GM23338 (cell line): ENCODE results near the gene VSIG10. TPM values are rescaled to one million over a fixed set of nuclear protein-coding genes. Genes with fewer than 3 reads are reported as not detected.

Experiments
- ATAC-seq: fragments of 200-7000 bp; cut with Tn5 transposase; 3 replicates; pipeline ENCODE4 v1.9.1; 2020
- DNase-seq: peaks from one replicate; pipeline ENCODE4 v3.0.0-alpha.2; 2015; ENCODE audit warnings: low spot score
- H2AFZ ChIP-seq: fragments of 200-600 bp; sonication (generic); 2 replicates; pipeline ENCODE4 v1.8.0; 2016; ENCODE audit warnings: antibody characterized with exemption, mild to moderate bottlenecking, moderate library complexity
- H3F3A ChIP-seq: fragments of 200-600 bp; sonication (generic); replicated peaks from 2 replicates; pipeline ENCODE4 v1.8.0; 2017; ENCODE audit warnings: antibody characterized with exemption, mixed run types, low read depth
- H3K27ac ChIP-seq: fragments of 200-600 bp; sonication (generic); 2 replicates; pipeline ENCODE4 v1.6.1; 2016; ENCODE audit warnings: low read depth
- H3K27me3 ChIP-seq: fragments of 200-600 bp; sonication (generic); 2 replicates; pipeline ENCODE4 v1.8.0; 2016; ENCODE audit warnings: mild to moderate bottlenecking, mixed run types, moderate library complexity; ENCODE audit not compliant: insufficient read depth
- H3K36me3 ChIP-seq: fragments of 200-600 bp; sonication (generic); 2 replicates; pipeline ENCODE4 v1.8.0; 2016; ENCODE audit warnings: mild to moderate bottlenecking; ENCODE audit not compliant: insufficient read depth
- H3K4me1 ChIP-seq: fragments of 200-600 bp; sonication (generic); 2 replicates; pipeline ENCODE4 v1.8.0; 2016; ENCODE audit warnings: mild to moderate bottlenecking, moderate library complexity; ENCODE audit not compliant: insufficient read depth
- H3K4me2 ChIP-seq: fragments of 200-600 bp; sonication (generic); 2 replicates; pipeline ENCODE4 v1.7.1; 2017; ENCODE audit warnings: mixed run types
- H3K4me3 ChIP-seq: fragments of 200-600 bp; sonication (generic); 2 replicates; pipeline ENCODE4 v1.6.1; 2016; ENCODE audit warnings: mixed run types
- H3K79me2 ChIP-seq: fragments of 200-600 bp; sonication (generic); replicated peaks from 2 replicates; pipeline ENCODE4 v1.8.0; 2017; ENCODE audit warnings: mild to moderate bottlenecking; ENCODE audit not compliant: insufficient read depth
- H3K9me2 ChIP-seq: fragments of 200-600 bp; sonication (generic); 2 replicates; pipeline ENCODE4 v1.8.0; 2017; ENCODE audit not compliant: insufficient read depth
- H4K20me1 ChIP-seq: fragments of 200-600 bp; sonication (generic); replicated peaks from 2 replicates; pipeline ENCODE4 v1.8.0; 2017; ENCODE audit warnings: mild to moderate bottlenecking; ENCODE audit not compliant: insufficient read depth
- H3K27ac Mint-ChIP-seq: 2 replicates; pipeline ENCODE4 v1.8.0; 2020; ENCODE audit warnings: inconsistent platforms, mild to moderate bottlenecking, moderate library complexity, mixed read lengths
- H3K27me3 Mint-ChIP-seq: 3 replicates; pipeline ENCODE4 v1.8.0; 2022; ENCODE audit warnings: low read depth, mild to moderate bottlenecking, moderate library complexity, mixed read lengths, inconsistent platforms; ENCODE audit not compliant: insufficient read depth, poor library complexity
- H3K36me3 Mint-ChIP-seq: 3 replicates; pipeline ENCODE4 v1.8.0; 2021; ENCODE audit warnings: low read depth, mild to moderate bottlenecking, inconsistent platforms, moderate library complexity, mixed read lengths
- H3K4me1 Mint-ChIP-seq: 3 replicates; pipeline ENCODE4 v1.8.0; 2020; ENCODE audit warnings: mild to moderate bottlenecking, inconsistent platforms, mixed read lengths
- H3K4me3 Mint-ChIP-seq: 3 replicates; pipeline ENCODE4 v1.8.0; 2021; ENCODE audit warnings: moderate library complexity, mild to moderate bottlenecking, inconsistent platforms, mixed read lengths
- H3K9me3 Mint-ChIP-seq: 3 replicates; pipeline ENCODE4 v1.8.0; 2020; ENCODE audit warnings: moderate library complexity, mild to moderate bottlenecking, inconsistent platforms, mixed read lengths
- CREB1 ChIP-seq: fragments of 250-450 bp; sonication (Bioruptor Pico); IDR thresholded peaks from 2 replicates; pipeline ENCODE4 v1.5.0; 2020; ENCODE audit warnings: low read depth, mild to moderate bottlenecking, moderate library complexity
- EZH2phosphoT487 ChIP-seq: fragments of 200-600 bp; sonication (generic); IDR thresholded peaks from one replicate; pipeline ENCODE4 v1.8.1; 2018; ENCODE audit warnings: antibody characterized with exemption; ENCODE audit not compliant: unreplicated experiment
- JUNB ChIP-seq: IDR thresholded peaks from one replicate; pipeline ENCODE4 v1.6.1; 2016; ENCODE audit warnings: antibody characterized with exemption; ENCODE audit not compliant: unreplicated experiment
- NANOG ChIP-seq: IDR thresholded peaks from 2 replicates; pipeline ENCODE4 v1.6.1; 2016; ENCODE audit warnings: antibody characterized with exemption, borderline replicate concordance
- STAT1 ChIP-seq: IDR thresholded peaks from one replicate; pipeline ENCODE4 v1.6.1; 2016; ENCODE audit warnings: antibody characterized with exemption; ENCODE audit not compliant: unreplicated experiment
- ZNF114 ChIP-seq: fragments of 250-450 bp; sonication (Bioruptor Pico); IDR thresholded peaks from 2 replicates; pipeline ENCODE4 v1.5.0; 2020; ENCODE audit warnings: mild to moderate bottlenecking, moderate library complexity
- polyA plus RNA-seq: library from polyadenylated mRNA; unstranded; fragments of >200 nt; fragmentation: Nextera tagmentation; extraction: Ambion mirVana; gene quantifications from 2 replicates; pipeline ENCODE4 v1.2.1, GENCODE V29; 2016
- total RNA-seq: library from RNA; depleted of rRNA; stranded (reverse); fragments of >200 nt; shearing (Covaris generic); gene quantifications from 2 replicates; pipeline ENCODE4 v1.2.3, GENCODE V29; 2014
- TF ChIP-seq, protein P1 (sequence below): fragments of 250-450 bp; sonication (Bioruptor Pico); IDR thresholded peaks from 2 replicates; pipeline ENCODE4 v1.5.0; 2020; ENCODE audit warnings: mild to moderate bottlenecking, moderate library complexity
- TF ChIP-seq, protein P2 (sequence below), 2 experiments: fragments of 200-600 bp in 1 of 2; sonication (generic) in 1 of 2; conservative IDR thresholded peaks; 2 replicates each; pipeline versions ENCODE4 v1.5.1 to v1.6.1; 2016 to 2017; ENCODE audit warnings: antibody characterized with exemption in 2 of 2, low read depth in 2 of 2, mild to moderate bottlenecking in 2 of 2, moderate library complexity in 1 of 2
- TF ChIP-seq, protein P3 (sequence below): IDR thresholded peaks from 2 replicates; pipeline ENCODE4 v1.6.1; 2016; ENCODE audit warnings: antibody characterized with exemption

The VSIG10 gene
- total and polyA plus RNA-seq, 2 experiments from 2014 or later: 52.1 to 98.5 TPM

DNA sequence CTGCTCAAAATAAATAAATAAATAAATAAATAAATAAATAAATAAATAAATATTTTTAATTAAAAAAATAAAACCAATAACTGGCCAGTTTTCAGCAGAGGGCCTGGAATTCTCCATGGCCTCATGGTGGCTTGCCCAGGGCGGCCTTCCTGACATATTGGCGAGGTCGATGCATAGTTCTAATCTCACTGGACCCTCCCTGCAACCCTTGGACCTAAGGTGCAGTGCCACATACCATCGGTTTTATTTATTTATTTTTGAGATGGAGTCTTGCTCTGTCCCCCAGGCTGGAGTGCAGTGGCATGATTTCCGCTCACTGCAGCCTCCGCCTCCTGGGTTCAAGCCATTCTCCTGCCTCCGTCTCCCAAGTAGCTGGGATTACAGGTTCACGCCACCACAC, 3.9 kb upstream of the VSIG10 start (continued):
- TF ChIP-seq, protein P1, sequence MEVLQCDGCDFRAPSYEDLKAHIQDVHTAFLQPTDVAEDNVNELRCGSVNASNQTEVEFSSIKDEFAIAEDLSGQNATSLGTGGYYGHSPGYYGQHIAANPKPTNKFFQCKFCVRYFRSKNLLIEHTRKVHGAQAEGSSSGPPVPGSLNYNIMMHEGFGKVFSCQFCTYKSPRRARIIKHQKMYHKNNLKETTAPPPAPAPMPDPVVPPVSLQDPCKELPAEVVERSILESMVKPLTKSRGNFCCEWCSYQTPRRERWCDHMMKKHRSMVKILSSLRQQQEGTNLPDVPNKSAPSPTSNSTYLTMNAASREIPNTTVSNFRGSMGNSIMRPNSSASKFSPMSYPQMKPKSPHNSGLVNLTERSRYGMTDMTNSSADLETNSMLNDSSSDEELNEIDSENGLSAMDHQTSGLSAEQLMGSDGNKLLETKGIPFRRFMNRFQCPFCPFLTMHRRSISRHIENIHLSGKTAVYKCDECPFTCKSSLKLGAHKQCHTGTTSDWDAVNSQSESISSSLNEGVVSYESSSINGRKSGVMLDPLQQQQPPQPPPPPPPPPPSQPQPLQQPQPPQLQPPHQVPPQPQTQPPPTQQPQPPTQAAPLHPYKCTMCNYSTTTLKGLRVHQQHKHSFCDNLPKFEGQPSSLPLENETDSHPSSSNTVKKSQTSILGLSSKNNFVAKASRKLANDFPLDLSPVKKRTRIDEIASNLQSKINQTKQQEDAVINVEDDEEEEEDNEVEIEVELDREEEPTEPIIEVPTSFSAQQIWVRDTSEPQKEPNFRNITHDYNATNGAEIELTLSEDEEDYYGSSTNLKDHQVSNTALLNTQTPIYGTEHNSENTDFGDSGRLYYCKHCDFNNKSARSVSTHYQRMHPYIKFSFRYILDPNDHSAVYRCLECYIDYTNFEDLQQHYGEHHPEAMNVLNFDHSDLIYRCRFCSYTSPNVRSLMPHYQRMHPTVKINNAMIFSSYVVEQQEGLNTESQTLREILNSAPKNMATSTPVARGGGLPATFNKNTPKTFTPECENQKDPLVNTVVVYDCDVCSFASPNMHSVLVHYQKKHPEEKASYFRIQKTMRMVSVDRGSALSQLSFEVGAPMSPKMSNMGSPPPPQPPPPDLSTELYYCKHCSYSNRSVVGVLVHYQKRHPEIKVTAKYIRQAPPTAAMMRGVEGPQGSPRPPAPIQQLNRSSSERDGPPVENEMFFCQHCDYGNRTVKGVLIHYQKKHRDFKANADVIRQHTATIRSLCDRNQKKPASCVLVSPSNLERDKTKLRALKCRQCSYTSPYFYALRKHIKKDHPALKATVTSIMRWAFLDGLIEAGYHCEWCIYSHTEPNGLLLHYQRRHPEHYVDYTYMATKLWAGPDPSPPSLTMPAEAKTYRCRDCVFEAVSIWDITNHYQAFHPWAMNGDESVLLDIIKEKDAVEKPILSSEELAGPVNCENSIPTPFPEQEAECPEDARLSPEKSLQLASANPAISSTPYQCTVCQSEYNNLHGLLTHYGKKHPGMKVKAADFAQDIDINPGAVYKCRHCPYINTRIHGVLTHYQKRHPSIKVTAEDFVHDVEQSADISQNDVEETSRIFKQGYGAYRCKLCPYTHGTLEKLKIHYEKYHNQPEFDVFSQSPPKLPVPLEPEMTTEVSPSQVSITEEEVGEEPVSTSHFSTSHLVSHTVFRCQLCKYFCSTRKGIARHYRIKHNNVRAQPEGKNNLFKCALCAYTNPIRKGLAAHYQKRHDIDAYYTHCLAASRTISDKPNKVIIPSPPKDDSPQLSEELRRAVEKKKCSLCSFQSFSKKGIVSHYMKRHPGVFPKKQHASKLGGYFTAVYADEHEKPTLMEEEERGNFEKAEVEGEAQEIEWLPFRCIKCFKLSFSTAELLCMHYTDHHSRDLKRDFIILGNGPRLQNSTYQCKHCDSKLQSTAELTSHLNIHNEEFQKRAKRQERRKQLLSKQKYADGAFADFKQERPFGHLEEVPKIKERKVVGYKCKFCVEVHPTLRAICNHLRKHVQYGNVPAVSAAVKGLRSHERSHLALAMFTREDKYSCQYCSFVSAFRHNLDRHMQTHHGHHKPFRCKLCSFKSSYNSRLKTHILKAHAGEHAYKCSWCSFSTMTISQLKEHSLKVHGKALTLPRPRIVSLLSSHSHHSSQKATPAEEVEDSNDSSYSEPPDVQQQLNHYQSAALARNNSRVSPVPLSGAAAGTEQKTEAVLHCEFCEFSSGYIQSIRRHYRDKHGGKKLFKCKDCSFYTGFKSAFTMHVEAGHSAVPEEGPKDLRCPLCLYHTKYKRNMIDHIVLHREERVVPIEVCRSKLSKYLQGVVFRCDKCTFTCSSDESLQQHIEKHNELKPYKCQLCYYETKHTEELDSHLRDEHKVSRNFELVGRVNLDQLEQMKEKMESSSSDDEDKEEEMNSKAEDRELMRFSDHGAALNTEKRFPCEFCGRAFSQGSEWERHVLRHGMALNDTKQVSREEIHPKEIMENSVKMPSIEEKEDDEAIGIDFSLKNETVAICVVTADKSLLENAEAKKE: no peak
- TF ChIP-seq CREB1: no peak
- TF ChIP-seq NANOG: no peak

DNA sequence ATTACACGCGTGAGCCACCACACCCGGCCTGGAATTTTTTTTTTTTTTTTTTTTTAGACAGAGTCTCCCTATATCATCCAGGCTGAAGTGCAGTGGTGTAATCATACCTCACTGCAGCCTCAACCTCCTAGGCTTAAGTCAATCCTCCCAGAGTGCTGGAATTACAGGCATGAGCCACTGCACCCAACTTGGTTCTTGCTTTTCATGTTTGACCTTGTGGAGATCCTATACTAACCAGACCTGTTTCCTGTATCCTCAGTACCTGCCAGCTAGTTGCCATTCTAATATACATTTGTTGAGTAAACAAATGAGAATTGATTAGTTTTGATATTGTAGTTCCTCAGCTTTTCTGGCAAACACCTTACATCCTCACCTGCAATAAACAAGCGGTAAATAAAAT, 3.2 kb upstream of the VSIG10 start:
- Mint-ChIP-seq H3K36me3 (peaks cover 3% of the 10 kb centered on the region; the same call in 1 of the 3 replicates), H3K4me1 (peaks cover 13% of the 10 kb centered on the region), H3K4me3 (no peak overlapping the region), H3K9me3 (no peaks in the 10 kb centered on the region), H3K27me3 (peaks cover 2% of the 10 kb centered on the region), H3K27ac (no peak overlapping the region; the same call in 1 of the 2 replicates)
- Histone ChIP-seq H3F3A (peaks cover 14% of the 10 kb centered on the region), H3K4me3 (no peak overlapping the region), H3K9me2 (no peaks in the 10 kb centered on the region), H3K27me3 (no peaks in the 10 kb centered on the region), H3K79me2 (peaks cover 28% of the 10 kb centered on the region), H3K36me3 (peaks cover under 1% of the 10 kb centered on the region; the same call in 1 of the 2 replicates), H3K4me2 (peak overlapping the region; percentile 36; the same call in 1 of the 2 replicates), H3K4me1 (peaks cover 26% of the 10 kb centered on the region), H4K20me1 (no peaks in the 10 kb centered on the region; the same call in 1 of the 2 replicates), H3K27ac (peak overlapping the region; percentile 78), H2AFZ (no peak overlapping the region; the same call in 1 of the 2 replicates)
- no peak for DNase-seq
- ATAC-seq: no peak
- no peak for TF ChIP-seq NANOG
- no peak for TF ChIP-seq ZNF114 (CRISPR knock-in tag)
- TF ChIP-seq, protein P2, sequence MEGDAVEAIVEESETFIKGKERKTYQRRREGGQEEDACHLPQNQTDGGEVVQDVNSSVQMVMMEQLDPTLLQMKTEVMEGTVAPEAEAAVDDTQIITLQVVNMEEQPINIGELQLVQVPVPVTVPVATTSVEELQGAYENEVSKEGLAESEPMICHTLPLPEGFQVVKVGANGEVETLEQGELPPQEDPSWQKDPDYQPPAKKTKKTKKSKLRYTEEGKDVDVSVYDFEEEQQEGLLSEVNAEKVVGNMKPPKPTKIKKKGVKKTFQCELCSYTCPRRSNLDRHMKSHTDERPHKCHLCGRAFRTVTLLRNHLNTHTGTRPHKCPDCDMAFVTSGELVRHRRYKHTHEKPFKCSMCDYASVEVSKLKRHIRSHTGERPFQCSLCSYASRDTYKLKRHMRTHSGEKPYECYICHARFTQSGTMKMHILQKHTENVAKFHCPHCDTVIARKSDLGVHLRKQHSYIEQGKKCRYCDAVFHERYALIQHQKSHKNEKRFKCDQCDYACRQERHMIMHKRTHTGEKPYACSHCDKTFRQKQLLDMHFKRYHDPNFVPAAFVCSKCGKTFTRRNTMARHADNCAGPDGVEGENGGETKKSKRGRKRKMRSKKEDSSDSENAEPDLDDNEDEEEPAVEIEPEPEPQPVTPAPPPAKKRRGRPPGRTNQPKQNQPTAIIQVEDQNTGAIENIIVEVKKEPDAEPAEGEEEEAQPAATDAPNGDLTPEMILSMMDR (conservative IDR thresholded peaks at IDR 0.05; ENCODE audit: low read depth in 2 of 2): no peak
- no peak for TF ChIP-seq EZH2phosphoT487
- no peak for TF ChIP-seq STAT1
- TF ChIP-seq JUNB: no peak
- TF ChIP-seq CREB1: no peak
- TF ChIP-seq, protein P3, sequence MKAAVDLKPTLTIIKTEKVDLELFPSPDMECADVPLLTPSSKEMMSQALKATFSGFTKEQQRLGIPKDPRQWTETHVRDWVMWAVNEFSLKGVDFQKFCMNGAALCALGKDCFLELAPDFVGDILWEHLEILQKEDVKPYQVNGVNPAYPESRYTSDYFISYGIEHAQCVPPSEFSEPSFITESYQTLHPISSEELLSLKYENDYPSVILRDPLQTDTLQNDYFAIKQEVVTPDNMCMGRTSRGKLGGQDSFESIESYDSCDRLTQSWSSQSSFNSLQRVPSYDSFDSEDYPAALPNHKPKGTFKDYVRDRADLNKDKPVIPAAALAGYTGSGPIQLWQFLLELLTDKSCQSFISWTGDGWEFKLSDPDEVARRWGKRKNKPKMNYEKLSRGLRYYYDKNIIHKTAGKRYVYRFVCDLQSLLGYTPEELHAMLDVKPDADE: no peak
